ENCODE results near the gene TRIO.

TRIO gene

GRCh38 chr5:14284392-14285148, 141.4 kb downstream of the TRIO start:
- H3K79me2 ChIP-seq, result peaks cover 9% of the 10 kb centered on the region
- no peaks in the 10 kb centered on the region for H3K27me3 ChIP-seq (ENCODE audit: control insufficient read depth, insufficient read depth, low read length)
- no peak overlapping the region for H3K4me2 ChIP-seq (ENCODE audit: low read length)
- no peak overlapping the region for H2AFZ ChIP-seq
- no peaks in the 10 kb centered on the region for H3K9me3 ChIP-seq (ENCODE audit: control insufficient read depth, low read length)
- no peaks in the 10 kb centered on the region for H3K36me3 ChIP-seq (ENCODE audit: control insufficient read depth, insufficient read depth, low read length)
- H3K27ac ChIP-seq, result no peak overlapping the region
- H3K9ac ChIP-seq, result no peak overlapping the region
- peaks cover 5% of the 10 kb centered on the region for H3K4me1 ChIP-seq
- no peak overlapping the region for H3K4me3 ChIP-seq (ENCODE audit: low read depth, low read length)
- TF ChIP-seq CTCF (IDR thresholded peaks at IDR 0.05), result no peak

DNA sequence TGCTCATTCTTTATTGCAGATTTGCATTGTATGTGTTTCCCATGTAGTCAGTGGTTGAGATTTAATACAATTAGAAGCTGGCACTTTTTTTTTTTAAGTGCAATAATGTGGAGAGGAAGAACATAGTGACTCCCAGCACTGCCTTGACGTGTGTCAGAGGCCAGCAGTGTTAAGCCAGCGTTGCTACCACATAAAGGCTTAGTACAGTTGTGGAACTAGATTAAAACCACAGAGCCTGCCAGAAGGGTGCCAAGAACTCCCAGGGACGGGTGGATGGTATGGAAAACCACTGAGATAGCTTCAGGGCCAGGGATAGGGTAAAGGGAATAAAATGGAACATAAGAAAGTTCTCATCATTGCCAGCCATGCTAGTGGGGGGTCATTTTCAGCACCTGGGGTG, 142.9 kb downstream of the TRIO start:
- Histone ChIP-seq H3K4me3 (ENCODE audit: low read depth, low read length) (no peak overlapping the region), H3K4me2 (ENCODE audit: low read length) (no peak overlapping the region), H3K9ac (no peak overlapping the region), H3K79me2 (peaks cover 5% of the 10 kb centered on the region), H3K9me3 (ENCODE audit: control insufficient read depth, low read length) (no peaks in the 10 kb centered on the region), H3K36me3 (ENCODE audit: control insufficient read depth, insufficient read depth, low read length) (no peaks in the 10 kb centered on the region), H3K27me3 (ENCODE audit: control insufficient read depth, insufficient read depth, low read length) (no peaks in the 10 kb centered on the region), H3K27ac (no peak overlapping the region), H2AFZ (no peak overlapping the region), H3K4me1 (peaks cover 5% of the 10 kb centered on the region)
- no peak for TF ChIP-seq CTCF (IDR thresholded peaks at IDR 0.05)

DNA sequence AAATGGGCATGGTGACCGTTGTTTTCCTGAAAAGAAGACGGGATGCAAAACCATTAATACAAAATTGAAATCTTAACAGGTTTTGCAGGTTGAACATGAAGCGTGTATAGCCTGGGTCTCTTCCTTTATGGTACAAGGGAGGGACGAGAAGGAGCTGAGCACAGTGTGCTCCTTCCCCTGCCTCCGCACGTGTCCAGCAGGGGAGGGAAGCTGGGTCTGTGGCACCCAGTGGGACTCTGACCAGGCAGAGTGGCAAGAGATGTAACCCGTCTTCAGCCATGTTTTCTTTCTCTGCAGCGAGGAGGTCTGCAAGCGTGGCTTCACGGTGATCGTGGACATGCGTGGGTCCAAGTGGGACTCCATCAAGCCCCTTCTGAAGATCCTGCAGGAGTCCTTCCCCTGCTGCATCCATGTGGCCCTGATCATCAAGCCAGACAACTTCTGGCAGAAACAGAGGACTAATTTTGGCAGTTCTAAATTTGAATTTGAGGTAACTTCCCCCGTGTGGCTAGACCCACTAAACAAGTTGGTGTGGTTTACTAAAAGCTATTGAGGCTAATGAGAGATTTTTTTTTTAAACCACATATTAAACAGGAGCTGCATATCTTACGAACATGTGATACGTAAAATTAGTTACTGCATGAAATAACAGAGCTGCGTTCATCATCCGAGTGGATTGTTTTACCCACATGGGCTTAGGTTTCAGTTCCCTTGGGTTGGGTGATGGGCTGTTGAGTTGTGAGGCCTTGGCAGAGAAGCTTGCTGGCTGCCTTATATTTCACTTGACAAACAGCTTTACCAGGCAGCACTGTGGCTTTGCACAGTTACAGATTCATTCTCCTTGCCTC, 143.7 kb downstream of the TRIO start:
- H3K79me2 ChIP-seq, result peaks cover 1% of the 10 kb centered on the region
- H3K4me2 ChIP-seq (ENCODE audit: low read length), result no peak overlapping the region
- no peak overlapping the region for H2AFZ ChIP-seq
- no peak overlapping the region for H3K27ac ChIP-seq
- H3K9ac ChIP-seq, result no peak overlapping the region
- H3K9me3 ChIP-seq (ENCODE audit: control insufficient read depth, low read length), result no peaks in the 10 kb centered on the region
- H3K36me3 ChIP-seq (ENCODE audit: control insufficient read depth, insufficient read depth, low read length), result no peaks in the 10 kb centered on the region
- H3K27me3 ChIP-seq (ENCODE audit: control insufficient read depth, insufficient read depth, low read length), result no peaks in the 10 kb centered on the region
- no peak overlapping the region for H3K4me3 ChIP-seq (ENCODE audit: low read depth, low read length)
- peaks cover 5% of the 10 kb centered on the region for H3K4me1 ChIP-seq
- TF ChIP-seq CTCF (IDR thresholded peaks at IDR 0.05), result no peak

- Histone ChIP-seq H3K4me2 (ENCODE audit: low read length) (no peak overlapping the region), H3K27ac (no peak overlapping the region), H3K4me3 (ENCODE audit: low read depth, low read length) (no peak overlapping the region), H3K79me2 (peaks cover 2% of the 10 kb centered on the region), H3K36me3 (ENCODE audit: control insufficient read depth, insufficient read depth, low read length) (no peaks in the 10 kb centered on the region), H3K4me1 (no peaks in the 10 kb centered on the region), H2AFZ (no peak overlapping the region), H3K9me3 (ENCODE audit: control insufficient read depth, low read length) (no peaks in the 10 kb centered on the region), H3K27me3 (ENCODE audit: control insufficient read depth, insufficient read depth, low read length) (no peaks in the 10 kb centered on the region), H3K9ac (no peak overlapping the region)
- no peak for TF ChIP-seq CTCF (IDR thresholded peaks at IDR 0.05)
Measured at GRCh38 chr5:14292766-14293658, 149.9 kb downstream of the TRIO start.
